MCF 10A (cell line): ENCODE results near the gene ABAT. TPM values are rescaled to one million over a fixed set of nuclear protein-coding genes. Genes with fewer than 3 reads are reported as not detected.

Experiments
- BruUV-seq: library from RNA; stranded (reverse); fragments of 400-500 nt; replicated peaks from 2 replicates; lab custom pipeline; 2021; lab: Mats Ljungman, UMichigan
- CTCF ChIA-PET: fragments of 300-600 bp; sonication (Branson Sonifier 250); formaldehyde crosslinking; extraction: SDS; loops from one replicate; lab custom pipeline; 2021; ENCODE audit warnings: antibody characterized with exemption, inconsistent platforms; lab: Yijun Ruan, JAX
- POLR2A ChIA-PET: fragments of 300-600, 350-650 bp; sonication (Branson Sonifier 250); formaldehyde crosslinking; extraction: SDS; loops from one replicate; lab custom pipeline; 2020; ENCODE audit warnings: antibody characterized with exemption, inconsistent platforms; lab: Yijun Ruan, JAX
- DNase-seq: peaks from one replicate; pipeline ENCODE4 v3.0.0-alpha.2; 2018; ENCODE audit not compliant: unreplicated experiment
- H3K27ac Mint-ChIP-seq: one replicate; pipeline ENCODE4 v1.8.0; 2022; ENCODE audit warnings: mild to moderate bottlenecking, low read depth, mixed read lengths; ENCODE audit not compliant: unreplicated experiment
- H3K27me3 Mint-ChIP-seq: one replicate; pipeline ENCODE4 v1.8.0; 2022; ENCODE audit warnings: mixed read lengths; ENCODE audit not compliant: insufficient read depth, unreplicated experiment
- H3K36me3 Mint-ChIP-seq: one replicate; pipeline ENCODE4 v1.8.0; 2022; ENCODE audit warnings: mild to moderate bottlenecking, moderate library complexity, mixed read lengths; ENCODE audit not compliant: insufficient read depth, unreplicated experiment
- H3K4me1 Mint-ChIP-seq: one replicate; pipeline ENCODE4 v1.8.0; 2022; ENCODE audit warnings: mixed read lengths; ENCODE audit not compliant: insufficient read depth, unreplicated experiment
- H3K4me3 Mint-ChIP-seq: one replicate; pipeline ENCODE4 v1.8.0; 2022; ENCODE audit warnings: mild to moderate bottlenecking, moderate library complexity, mixed read lengths; ENCODE audit not compliant: unreplicated experiment
- H3K9me3 Mint-ChIP-seq: one replicate; pipeline ENCODE4 v1.8.0; 2022; ENCODE audit warnings: mixed read lengths; ENCODE audit not compliant: unreplicated experiment
- CTCF ChIP-seq: fragments of 200-600 bp; IDR thresholded peaks from one replicate; pipeline ENCODE4 v1.8.0; 2022; ENCODE audit warnings: antibody characterized with exemption, mild to moderate bottlenecking; ENCODE audit not compliant: unreplicated experiment
- intact Hi-C: fragments of 100-400 bp; cut with micrococcal nuclease; formaldehyde crosslinking; loops from 2 replicates; pipeline ENCODE4 v1.14.1; 2022
- total RNA-seq: library from RNA; stranded (reverse); gene quantifications from 2 replicates; pipeline ENCODE4 v1.2.3, GENCODE V29; 2022

The ABAT gene
- total RNA-seq, 1 experiment from 2014 or later = 3.0 TPM

- Mint-ChIP-seq H3K4me3 (no peak overlapping the region), H3K4me1 (no peaks in the 10 kb centered on the region), H3K27me3 (no peaks in the 10 kb centered on the region), H3K36me3 (no peaks in the 10 kb centered on the region), H3K27ac (no peak overlapping the region), H3K9me3 (no peaks in the 10 kb centered on the region)
- ChIA-PET POLR2A (no interaction called here), CTCF (no interaction called here)
- no peak for TF ChIP-seq CTCF
- DNase-seq = no peak
- intact Hi-C loops = no loop called here
- BruUV-seq = no TSS peak
Observed at GRCh38 chr16:8775359-8775758, 100.9 kb downstream of the ABAT start.

GRCh38 chr16:8776129-8776584, 101.7 kb downstream of the ABAT start:
- POLR2A ChIA-PET = no interaction called here

GRCh38 chr16:8777217-8777616, 102.8 kb downstream of the ABAT start:
- H3K4me1 Mint-ChIP-seq = no peaks in the 10 kb centered on the region
- no peak overlapping the region for H3K4me3 Mint-ChIP-seq
- BruUV-seq = no TSS peak
- no peak for TF ChIP-seq CTCF
- no peaks in the 10 kb centered on the region for H3K9me3 Mint-ChIP-seq
- DNase-seq = no peak
- H3K27me3 Mint-ChIP-seq = peaks cover 17% of the 10 kb centered on the region
- intact Hi-C loops = no loop called here
- H3K27ac Mint-ChIP-seq = no peak overlapping the region
- no peaks in the 10 kb centered on the region for H3K36me3 Mint-ChIP-seq
- CTCF ChIA-PET = interaction anchor here (0.6 to 1.3 kb wide), 2 partner anchors 12 to 14 kb away, joined by 3 to 4 read pairs; no protein-coding TSS in a partner anchor
- POLR2A ChIA-PET = no interaction called here

More at GRCh38 chr16:8776129-8776584, 101.7 kb downstream of the ABAT start:
- H3K4me3 Mint-ChIP-seq = no peak overlapping the region
- no peaks in the 10 kb centered on the region for H3K4me1 Mint-ChIP-seq
- peaks cover 8% of the 10 kb centered on the region for H3K27me3 Mint-ChIP-seq
- intact Hi-C loops = no loop called here
- no peaks in the 10 kb centered on the region for H3K36me3 Mint-ChIP-seq
- no TSS peak for BruUV-seq
- no peak overlapping the region for H3K27ac Mint-ChIP-seq
- no peak for TF ChIP-seq CTCF
- no peak for DNase-seq
- no peaks in the 10 kb centered on the region for H3K9me3 Mint-ChIP-seq
- CTCF ChIA-PET = interaction anchor here (1.3 kb wide), 1 partner anchor 16 kb away, joined by 4 read pairs; no protein-coding TSS in a partner anchor

GRCh38 chr16:8781797-8782196, 107.4 kb downstream of the ABAT start:
- ChIA-PET CTCF (interaction anchor here (0.6 to 12.4 kb wide), 3 partner anchors 9 to 116 kb away, joined by 3 to 303 read pairs (median 11); partner anchors contain the start of gene ABAT), POLR2A (no interaction called here)
- no peak for DNase-seq
- no peaks in the 10 kb centered on the region for H3K36me3 Mint-ChIP-seq
- BruUV-seq = no TSS peak
- H3K9me3 Mint-ChIP-seq = no peaks in the 10 kb centered on the region
- peaks cover 23% of the 10 kb centered on the region for H3K27me3 Mint-ChIP-seq
- H3K4me3 Mint-ChIP-seq = no peak overlapping the region
- H3K4me1 Mint-ChIP-seq = no peaks in the 10 kb centered on the region
- H3K27ac Mint-ChIP-seq = no peak overlapping the region
- intact Hi-C loops = no loop called here
- no peak for TF ChIP-seq CTCF
